Activated T-cell treated with anti-CD3 and anti-CD28 coated beads for 48 hours (primary cell): ENCODE measurements around the gene CHADL.
"Not testable (repeated sequence)": the region's sequence is repeated elsewhere in the genome, so short reads cannot be mapped to it uniquely, and the experiment has no call there.

Source experiments
- DNase-seq: peaks from one replicate; pipeline ENCODE4 v3.0.0-alpha.2; 2020; ENCODE audit warnings: low read depth

CHADL gene

DNA sequence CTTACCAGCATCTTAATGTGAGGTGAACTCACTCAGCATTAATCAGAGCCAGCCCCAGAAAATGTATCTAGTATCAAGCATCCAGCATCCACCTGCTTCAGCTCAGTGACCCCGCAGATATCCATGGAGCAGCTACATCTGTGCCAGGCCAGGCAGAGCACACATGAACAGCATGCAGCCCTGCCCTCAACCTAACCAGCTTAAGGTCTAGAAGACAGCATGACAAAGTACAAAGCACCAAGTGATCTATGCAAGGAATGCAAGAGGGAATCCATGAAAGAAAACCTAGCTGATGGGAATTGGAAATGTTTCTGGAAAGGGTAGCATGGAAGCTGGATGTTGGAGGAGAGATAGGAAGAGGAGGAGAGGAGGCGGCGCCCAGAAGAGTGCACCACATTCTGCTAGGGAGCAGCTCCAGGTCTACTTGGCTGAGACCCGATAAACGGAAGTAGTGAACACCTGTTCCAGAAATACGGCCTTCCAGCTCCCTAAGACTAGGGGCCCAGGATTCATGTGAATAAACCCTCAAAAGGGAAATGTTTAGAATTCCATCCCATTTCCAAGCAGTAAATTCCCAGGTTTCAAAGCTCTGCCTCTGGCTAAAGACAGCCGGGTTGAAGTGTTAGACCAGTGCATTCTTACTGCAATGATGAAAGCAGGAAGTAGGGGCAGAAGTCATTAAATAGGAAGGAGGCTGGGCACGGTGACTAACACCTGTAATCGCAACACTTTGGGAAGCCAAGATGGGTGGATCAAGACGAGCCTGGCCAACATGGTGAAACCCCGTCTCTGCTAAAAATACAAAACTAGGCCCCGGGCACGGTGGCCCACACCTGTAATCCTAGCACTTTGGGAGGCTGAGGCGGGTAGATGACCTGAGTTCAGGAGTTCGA lies 59.1 kb downstream of the CHADL start:
- no peak for DNase-seq

DNA sequence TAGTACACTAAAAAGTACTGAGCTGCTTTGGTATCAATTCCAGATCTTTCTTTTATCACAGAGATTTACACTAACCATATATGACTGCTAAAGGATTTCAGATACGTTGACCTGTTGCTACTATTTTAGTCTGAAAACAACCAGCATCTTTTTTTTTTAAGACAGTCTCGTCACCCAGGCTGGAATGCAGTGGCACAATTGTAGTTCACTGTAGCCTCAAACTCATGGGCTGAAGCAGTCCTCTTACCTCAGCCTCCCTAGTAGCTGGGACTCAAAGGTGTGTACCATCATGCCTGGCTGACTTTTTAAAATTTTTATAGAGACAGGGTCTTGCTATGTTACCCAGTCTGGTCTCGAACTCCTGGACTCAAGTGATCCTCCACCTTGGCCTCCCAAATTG lies 59.8 kb downstream of the CHADL start:
- no peak for DNase-seq

DNA sequence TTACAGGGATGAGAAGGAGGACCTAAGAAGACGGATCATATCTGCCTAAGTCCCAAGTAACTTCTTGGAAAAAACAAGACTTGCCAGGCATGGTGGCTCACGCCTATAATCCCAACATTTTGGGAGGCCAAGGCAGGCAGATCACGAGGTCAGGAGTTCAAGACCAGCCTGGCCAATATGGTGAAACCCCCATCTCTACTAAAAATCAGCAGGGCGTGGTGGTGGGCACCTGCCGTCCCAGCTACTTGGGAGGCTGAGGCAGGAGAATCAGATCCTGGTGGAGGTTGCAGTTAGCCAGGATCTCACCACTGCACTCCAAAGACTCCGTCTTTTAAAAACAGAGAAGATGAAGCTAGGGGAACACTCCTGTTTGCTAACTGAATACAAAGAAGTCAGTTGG lies 60.4 kb downstream of the CHADL start:
- DNase-seq, result not testable (repeated sequence)
